Fibroblast of the conjunctiva (primary cell): ENCODE results near the gene CBY2.

Experiments used
- DNase-seq: peaks from one replicate; pipeline ENCODE4 v3.0.0-alpha.2; 2010; ENCODE audit warnings: low read depth

The CBY2 gene

DNA sequence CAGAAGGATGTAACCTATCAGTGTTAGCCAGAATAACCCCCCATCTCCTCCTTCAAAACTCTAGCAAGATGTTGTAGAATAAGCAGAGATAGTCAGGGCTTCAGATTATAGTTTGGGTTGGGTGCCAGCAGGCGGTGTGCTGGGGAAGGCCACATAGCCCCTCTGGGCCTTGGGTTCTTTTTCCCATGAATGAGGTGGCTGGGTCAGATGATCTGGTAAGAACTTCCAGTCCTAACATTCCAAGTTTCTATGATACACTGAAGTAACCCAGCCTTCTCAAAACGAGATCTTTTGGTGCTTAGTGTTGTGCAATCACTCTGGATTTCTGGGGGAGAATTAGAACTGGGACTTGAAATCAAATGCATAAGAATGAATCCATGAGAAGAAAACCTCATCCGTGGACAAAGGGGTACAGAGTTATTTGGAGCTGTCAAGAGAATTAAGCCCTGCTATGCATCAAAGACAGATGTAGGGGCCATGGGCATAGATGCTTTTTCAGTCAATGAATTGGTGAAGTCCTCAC, 810 bp downstream of the CBY2 start:
- no peak for DNase-seq

DNA sequence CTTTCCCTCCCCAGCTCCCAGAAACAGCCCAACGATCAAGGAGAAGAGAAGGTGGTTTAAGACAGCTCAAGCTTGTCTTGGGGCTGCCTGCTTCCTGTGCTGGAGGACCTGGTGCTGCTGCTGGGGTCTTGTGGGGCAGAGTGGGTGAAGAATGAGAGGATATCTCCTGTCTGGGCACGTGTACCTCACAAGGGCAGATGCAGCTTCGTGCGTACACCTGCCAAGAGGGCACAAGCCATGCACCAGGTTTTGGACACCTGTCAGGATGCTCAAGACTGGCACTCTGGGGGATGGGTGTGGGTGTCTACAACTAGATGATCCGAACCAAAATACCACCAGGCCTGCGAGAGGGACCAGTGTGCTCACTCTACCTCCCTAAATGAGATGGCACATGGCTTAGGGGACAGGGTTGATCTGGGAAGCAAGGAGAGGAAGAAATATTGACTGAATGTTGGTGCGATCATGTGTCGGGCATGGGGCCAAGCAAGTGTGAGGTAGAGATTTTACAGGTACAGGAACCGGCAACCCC, 2.2 kb downstream of the CBY2 start:
- no peak for DNase-seq

DNA sequence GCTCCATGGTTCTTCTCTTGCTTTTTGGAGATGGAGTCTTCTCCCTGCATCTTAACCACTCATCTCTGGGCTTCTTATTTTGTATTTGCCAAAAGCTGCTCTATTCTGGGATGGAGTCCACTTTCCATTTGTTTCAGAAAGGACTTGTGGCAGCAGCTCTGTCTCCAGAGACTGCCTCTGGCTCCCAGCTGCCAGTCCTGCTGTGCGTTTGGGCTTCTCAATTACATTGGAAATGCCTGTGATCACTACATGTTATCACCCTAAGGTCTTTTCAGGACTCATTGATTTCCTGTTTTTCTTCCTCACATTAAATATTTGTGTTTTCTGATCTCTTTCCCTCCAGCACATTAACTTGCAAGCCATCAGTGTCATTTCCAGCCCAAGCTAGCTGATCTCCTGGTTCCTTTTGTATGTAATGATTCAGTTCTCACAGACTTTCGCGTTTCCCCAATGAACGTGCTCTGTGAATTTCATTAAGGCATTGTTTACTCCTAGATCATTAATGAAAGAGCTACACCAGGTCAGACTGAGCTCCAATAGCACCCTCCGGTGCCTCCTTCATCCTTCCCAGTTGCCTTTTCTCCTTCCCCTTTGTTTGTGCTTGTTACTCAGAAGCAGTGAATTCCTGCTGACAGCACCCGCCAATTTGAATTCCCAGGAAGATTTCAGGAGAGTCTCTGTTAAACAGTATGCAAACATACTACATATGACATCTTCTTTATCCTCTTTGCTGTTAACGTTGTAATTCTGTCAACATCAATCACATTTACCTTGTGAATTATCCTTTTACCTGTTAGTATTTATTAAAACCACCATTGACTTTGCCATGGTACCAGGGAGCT, 3.0 kb downstream of the CBY2 start:
- DNase-seq = no peak

DNA sequence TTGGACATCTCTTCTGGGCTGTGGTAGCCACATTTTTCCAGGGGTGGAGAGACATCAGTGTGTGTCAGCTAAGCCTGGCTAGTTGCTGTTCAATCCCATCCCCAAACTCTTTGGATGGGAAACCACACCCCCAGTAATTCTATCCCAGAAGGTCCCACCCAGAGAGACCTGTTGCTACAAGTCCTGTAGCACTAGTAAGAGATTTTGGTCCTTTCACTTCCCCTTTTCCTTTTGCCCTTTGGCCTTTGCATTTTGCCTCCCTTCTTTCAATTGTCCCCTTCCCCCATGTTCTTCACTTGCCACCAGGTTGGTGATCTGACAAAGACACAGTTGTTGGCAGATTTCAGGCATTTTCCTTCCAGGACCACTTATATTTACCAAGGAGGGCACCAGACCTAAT, 3.8 kb downstream of the CBY2 start:
- DNase-seq = no peak

DNA sequence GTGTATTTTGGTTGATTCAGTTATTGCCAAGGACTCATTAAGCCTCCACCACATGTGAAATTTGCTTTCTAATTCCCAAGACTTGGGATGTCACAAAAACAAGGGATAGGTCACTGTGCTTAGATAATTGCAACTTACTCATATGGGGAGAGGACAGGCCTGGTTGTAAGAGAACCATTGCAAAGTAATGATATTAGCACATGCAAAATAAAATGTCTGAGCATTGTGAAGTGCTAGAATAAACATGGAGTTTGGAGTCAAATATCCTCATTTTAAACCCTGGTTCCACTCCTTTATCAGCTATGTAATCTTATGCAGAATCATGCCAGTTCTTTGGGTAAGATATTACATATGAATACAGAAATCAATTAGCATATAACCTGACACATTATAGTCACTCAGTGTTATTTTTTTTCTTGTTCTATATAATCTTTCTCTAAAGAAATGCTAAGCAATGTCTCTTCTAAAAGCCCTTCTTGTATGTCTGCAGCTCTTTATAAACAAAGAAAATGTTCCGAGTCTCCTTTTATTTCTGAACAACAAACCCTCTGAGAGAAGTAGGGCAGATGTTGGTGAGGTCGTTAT, 5.5 kb downstream of the CBY2 start:
- no peak for DNase-seq

DNA sequence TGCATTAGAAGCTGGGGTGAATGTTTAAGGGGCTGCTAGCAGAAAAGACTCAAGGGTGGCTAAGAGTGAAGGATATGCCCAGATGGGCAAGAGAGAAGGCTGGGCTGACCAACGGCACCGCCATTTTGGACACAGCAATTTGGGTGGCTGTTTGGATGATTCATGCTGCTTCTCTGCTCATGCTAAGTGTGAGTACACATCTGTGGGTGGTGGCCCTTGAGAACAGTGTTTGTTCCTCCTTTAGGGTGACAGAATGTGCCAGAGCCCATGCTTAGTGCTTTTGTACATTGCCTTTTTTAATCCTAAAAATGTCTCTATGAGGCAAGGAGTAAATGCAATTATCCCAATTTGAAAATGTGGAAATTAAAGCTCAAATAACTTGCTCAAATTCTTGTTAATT, 9.8 kb downstream of the CBY2 start:
- no peak for DNase-seq

DNA sequence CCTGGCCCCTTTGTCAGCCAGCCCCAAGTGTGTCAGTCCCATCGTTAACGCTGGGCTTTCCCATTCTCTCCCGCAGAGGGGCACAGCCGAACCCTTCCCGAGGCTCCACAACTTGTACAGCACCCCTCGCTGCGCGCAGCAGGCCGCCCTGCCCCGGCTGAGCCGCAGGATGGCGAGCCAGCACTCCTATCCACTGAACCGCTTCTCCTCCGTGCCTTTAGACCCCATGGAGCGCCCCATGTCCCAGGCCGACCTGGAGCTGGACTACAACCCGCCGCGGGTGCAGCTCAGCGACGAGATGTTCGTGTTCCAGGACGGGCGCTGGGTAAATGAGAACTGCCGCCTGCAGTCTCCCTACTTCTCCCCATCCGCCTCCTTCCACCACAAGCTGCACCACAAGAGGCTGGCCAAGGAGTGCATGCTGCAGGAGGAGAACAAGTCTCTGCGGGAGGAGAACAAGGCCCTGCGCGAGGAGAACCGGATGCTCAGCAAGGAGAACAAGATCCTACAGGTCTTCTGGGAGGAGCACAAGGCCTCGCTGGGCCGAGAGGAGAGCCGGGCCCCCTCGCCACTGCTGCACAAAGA, 11.1 kb downstream of the CBY2 start:
- no peak for DNase-seq

DNA sequence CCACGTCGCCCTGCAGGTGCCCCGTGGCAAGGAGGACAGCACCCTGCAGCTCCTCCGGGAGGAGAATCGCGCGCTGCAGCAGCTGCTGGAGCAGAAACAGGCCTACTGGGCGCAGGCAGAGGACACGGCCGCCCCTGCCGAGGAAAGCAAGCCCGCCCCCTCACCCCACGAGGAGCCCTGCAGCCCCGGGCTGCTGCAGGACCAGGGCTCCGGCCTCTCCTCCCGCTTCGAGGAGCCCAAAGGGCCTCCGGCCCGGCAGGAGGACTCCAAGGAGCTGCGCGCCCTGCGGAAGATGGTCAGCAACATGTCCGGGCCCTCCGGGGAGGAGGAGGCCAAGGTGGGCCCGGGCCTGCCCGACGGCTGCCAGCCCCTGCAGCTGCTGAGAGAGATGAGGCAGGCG, 11.6 kb downstream of the CBY2 start:
- no peak for DNase-seq

DNA sequence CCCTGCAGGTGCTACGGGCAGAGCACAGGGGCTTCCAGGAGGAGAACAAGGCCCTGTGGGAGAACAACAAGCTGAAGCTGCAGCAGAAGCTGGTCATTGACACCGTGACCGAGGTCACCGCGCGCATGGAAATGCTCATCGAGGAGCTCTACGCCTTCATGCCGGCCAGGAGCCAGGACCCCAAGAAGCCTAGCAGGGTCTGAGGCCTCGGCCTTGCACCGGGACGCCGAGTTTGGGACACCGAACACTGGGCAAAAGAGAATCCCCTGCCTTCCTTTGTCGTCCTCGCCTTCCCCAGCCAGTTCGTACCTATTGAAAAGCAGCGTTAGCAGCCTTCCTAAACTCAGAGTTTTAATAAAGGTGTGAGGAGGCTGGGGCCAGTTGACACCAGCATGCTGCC, 12.1 kb downstream of the CBY2 start:
- no peak for DNase-seq

DNA sequence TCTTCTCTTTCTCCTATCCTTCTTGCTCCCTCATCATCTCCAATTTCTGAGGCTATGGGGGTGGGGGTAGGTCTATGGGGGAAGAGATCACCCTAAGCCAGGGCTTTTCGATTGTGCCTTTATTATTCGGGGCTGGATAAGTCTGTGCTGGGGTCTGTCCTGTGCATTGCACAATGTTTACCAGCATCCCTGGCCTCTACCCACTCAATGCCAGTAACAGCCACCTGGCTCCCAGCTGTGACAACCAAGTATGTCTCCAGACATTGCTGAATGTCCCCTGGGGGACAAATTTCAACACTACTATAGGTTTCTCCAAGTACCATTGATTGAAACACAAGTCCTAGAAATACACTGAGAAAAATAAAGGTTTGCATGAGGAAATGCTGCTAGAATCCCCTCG, 13.2 kb downstream of the CBY2 start:
- DNase-seq = no peak

DNA sequence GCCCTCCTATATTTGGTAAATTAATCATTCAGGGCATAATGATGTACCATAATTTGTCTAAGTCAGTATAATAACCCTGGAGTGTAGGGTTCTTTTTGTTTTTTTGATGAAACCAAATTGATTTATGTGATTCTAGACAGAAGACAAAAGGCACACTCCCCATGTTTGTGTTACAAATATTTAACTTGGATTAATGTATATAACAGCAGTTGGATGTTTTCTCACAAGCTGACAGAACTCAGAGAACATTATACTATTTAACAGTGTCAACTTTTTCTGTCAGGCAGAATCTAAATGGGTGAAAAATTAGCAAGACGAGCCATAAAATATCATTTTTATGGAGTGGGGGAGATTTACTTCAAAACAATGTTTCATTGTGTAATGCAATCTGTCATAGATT, 15.2 kb downstream of the CBY2 start:
- no peak for DNase-seq

DNA sequence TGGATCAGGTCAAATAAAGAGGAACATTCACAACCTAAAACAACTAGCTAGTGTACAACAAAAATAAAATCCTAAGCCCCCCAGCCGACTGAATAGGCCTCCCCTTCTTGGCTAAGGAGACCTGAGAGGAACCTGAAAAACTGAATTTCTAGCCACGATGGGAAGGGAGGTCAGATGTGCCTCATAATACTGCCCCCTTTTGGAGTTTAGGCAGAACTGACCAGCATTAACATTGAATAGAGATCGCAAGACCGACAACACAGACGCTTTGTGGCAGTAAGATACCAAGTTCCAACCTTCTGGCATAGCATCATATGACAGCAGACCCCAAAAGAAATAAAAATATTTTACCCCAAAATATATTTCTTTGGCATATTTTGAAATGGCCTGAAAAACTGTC, 15.9 kb downstream of the CBY2 start:
- no peak for DNase-seq

DNA sequence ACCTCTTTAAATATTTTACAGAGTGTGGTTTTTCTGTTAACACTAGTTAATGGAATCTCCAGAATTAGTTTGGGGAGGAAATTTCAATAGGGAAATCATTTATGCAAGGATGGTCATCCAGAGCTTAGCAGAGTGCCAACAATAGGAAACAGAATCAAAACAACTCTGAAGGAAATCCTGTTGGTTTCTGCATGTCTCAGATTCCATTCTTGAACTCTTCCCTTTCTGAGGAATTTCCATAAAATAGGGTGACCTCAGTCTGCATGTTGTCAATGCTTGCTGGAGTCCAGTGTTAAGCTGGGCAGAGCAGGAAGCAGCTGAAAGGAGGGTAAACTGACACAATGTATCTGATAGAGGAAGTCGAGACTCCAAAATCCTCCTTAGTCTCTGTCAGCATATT, 16.9 kb downstream of the CBY2 start:
- DNase-seq = no peak

DNA sequence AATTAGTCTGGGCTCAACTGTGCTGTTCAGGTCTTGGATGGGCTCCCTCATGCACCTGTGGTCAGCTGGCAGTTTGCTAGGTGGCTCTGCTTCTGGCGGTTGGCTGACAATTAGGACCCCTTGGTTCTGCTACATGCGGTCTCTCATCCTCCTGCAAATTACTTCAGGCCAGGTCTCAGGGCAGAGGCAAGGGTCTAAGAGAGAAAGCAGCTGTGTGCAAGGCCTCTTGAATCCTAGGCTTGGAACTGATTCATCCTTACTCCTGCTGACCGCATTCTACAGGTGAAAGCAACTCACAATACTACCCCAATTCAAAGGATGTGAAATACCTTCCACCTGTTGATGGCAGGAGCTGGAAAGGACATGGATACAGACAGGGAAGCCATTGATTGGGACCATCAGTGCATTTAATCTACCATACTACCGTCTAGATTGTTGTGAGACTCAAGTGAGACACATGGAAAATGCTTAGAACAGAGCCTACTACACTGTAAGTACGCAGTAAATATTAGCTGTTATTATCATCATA, 19.1 kb downstream of the CBY2 start:
- DNase-seq = no peak

DNA sequence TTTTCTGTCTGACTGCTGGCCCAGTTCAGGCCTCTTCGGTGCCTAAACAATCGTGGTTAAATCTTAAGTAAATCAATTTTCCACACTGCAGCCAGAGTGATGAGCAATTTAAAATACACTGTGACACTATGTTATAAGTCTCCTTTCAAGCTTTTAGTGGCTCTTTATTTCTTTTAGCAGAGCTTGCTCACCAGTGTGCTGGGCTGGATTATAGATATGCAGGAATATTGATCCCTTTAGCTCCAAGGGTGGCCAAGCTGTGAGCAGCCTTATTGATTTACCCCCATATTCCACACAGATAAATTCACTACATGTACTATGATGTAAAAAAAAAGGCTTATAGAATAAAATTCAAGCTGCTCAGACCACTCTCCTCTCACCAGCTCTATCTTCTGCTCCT, 21.7 kb downstream of the CBY2 start:
- no peak for DNase-seq

DNA sequence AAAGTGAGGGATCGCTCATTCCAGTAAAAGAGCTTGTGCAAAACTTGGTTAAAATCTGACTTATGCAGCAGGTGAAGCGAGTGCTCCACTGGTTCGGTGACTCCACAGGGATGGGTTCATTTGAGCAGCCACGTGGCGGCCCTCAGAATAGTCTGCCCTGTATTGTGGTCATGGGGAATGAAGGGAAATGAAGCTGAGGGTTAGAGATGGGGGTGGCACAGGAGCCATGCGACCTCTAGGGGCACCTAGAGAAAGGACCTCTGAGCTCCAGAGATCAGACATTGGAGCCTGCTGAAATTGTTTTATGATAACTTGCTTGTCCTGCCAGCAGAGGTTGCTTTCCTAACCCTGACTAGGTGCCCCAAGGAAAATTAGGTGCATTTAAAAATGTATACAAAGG, 26.6 kb downstream of the CBY2 start:
- no peak for DNase-seq

DNA sequence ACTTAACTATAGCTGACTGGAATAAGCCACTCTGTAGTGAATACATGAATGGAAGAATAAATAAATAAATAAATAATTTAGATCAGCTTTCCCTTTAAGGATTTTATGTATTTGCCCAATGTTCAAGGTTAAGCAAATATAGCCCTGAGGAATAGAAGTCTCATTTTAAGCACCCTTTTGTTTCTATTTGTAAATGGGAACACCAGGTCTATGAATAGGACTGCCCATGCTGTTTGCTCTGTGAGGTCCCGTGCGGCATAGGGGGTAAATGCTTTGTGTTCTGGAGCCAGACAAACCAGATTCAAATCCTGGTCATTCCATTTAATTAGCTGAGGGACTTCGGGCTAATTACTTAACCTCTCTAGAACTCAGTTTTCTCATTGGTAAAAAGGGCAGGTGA, 29.3 kb downstream of the CBY2 start:
- no peak for DNase-seq

DNA sequence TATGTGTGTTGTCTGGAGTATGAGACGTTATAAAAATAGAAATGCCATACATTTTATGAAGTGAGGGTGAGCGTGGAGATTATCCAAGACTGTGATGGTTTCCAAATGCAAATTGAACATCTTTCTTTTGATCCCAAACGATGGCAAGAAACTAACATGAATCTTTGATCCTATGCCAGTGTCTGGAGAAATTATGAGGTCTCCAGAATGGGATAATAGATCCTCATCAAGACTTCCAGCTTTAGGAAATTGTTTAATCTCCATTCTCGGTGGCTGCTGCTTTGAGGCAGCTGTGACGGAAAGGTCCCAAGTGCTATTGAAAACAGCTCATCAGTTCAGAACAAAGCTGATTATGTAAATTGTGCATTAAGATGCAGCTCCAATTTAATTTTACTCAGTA, 30.8 kb downstream of the CBY2 start:
- DNase-seq = no peak

DNA sequence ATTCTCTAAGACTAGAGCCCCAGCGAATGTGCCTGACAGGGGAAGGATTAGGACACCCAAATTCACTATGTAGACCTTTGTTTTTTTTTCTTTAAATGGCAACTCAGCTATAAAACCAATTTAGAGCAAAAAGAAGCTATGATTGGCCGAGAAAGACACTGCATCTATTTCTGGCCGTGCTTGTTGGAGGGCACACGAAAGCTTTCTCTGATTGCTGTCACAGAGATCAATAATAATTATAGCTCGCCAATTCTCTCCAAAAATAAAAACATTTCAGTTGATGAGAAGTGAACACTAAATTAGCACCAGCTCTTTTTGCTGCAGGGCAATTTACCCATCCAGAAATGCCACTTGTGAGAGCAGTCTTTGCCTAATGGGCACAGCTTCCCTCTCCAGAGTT, 31.2 kb downstream of the CBY2 start:
- DNase-seq = no peak

DNA sequence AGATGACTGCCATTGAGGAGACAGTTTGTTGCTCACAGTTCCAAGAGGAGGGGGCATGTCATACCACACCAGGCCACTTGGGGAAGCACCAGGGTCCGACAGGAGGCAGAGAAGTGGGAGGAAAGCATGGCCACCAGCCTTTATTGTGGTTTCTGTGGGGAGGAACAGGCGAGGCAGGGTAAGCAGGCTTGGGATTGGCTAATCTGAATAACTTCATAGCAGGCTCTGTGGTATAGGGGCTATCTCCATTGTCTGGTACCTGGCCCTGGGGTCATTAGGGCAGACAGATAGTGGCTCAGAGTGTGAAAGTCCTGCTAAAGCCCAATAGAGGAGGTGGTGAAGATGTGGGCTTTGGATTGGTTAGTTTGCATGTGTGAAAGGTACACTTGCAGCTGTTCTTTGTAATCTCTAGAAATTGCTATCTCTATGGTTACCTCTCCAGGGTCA, 35.5 kb downstream of the CBY2 start:
- DNase-seq = no peak

DNA sequence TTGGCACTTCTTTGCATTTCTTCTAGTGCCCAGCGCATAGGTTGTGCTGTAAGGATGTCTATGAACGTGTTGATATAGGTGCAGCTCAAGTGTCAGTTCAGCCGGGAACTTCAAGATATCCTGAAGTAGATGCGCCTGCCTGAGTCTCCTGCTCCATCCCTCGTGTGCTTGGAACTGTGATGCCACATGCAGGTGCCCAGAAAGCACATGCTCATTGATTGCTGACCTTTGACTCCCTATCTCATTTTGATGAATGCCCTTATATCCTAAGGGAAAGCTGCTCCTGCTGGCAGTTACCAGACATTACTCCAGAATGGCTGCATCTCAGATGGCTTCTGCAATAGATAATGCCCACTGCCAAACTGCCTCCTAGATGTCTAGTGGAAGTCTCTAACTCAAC, 40.9 kb downstream of the CBY2 start:
- no peak for DNase-seq

DNA sequence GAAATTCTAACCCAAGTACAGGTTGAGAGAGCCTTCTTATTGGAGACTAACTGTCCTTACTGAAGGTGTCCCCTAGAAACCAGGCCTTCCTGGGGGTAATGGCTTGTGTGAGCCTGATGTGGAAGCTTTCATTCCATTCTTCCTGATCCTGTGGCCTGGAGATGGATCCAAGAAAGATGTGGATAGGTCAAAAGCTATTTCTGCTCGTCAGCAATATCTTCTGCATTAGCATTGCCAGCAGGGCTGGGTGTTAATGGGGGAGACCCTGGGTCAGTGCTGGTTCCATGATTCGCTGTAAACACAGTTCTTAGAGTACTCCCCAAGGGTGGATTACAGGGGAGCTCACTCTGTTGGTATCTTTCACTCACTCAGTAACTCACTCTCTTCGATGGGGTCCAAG, 42.9 kb downstream of the CBY2 start:
- no peak for DNase-seq

DNA sequence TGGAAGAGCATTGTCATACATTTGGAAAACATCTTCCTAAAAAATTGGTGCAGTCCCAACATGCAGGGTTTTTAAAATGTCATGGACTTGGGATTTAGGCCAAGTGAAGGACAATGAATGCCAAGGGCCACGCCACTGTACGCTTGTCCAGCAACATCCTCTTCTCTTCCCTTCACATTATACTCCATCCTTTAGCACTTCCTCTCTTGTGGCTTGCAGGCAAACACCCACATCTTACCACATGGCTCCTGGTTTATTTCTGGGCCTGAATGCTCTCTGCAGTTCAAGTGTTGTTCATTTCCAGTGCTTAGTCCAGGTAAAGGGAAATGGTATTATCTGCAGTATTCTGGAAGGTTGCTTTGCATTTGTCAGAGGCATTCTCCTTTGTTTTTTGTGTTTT, 45.0 kb downstream of the CBY2 start:
- no peak for DNase-seq
